Measurements from ENCODE around the gene C16orf92.
A peak's percentile ranks its signal among the peaks of the same experiment; 100 is the strongest.

DNA sequence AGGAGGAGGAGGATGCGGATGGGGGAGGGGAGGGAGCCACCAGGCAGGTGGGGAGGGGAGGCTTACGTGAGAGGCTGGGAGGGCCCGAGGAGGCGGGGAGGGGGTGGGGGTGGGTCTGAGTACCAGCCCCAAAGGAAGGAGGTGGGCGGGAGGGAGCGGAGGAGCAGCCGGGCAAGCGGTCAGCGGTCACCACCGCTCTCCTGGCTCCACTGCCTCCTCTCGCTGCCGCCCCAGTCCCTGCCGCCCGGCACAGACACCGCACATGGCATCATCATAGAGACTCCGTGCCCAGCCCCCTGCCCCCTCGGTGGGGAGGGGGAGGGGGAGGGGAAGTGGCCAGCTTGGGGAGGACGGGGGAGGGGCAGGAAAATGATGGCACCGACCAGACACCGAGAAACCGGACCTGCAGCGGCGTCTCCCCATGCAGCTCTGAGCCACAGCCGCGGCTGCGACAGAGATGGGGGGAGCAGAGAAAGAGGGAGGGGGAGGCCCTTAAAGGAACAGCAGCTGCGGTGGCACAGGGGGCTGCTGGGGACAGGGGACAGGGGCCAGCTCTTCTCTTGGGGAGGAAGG is 7.9 kb downstream of the C16orf92 start, which contains the start of gene TLCD3B:
- TF ChIP-seq, protein P1, sequence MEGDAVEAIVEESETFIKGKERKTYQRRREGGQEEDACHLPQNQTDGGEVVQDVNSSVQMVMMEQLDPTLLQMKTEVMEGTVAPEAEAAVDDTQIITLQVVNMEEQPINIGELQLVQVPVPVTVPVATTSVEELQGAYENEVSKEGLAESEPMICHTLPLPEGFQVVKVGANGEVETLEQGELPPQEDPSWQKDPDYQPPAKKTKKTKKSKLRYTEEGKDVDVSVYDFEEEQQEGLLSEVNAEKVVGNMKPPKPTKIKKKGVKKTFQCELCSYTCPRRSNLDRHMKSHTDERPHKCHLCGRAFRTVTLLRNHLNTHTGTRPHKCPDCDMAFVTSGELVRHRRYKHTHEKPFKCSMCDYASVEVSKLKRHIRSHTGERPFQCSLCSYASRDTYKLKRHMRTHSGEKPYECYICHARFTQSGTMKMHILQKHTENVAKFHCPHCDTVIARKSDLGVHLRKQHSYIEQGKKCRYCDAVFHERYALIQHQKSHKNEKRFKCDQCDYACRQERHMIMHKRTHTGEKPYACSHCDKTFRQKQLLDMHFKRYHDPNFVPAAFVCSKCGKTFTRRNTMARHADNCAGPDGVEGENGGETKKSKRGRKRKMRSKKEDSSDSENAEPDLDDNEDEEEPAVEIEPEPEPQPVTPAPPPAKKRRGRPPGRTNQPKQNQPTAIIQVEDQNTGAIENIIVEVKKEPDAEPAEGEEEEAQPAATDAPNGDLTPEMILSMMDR (conservative IDR thresholded peaks at IDR 0.05; ENCODE audit: low read depth in 2 of 2) = no peak
- TF ChIP-seq POLR2AphosphoS5 (IDR thresholded peaks at IDR 0.05; ENCODE audit: low read depth) (peak; percentile 39; the same call in 1 of the 2 replicates), JUNB (IDR thresholded peaks at IDR 0.05; ENCODE audit: unreplicated experiment) (no peak), EZH2phosphoT487 (IDR thresholded peaks at IDR 0.05; ENCODE audit: unreplicated experiment) (no peak), EZH2 (IDR thresholded peaks at IDR 0.05; ENCODE audit: low read depth, unreplicated experiment) (no peak), ZNF331 (CRISPR knock-in tag; IDR thresholded peaks at IDR 0.05; ENCODE audit: low read depth) (no peak), CREB1 (CRISPR knock-in tag; IDR thresholded peaks at IDR 0.05; ENCODE audit: low read depth) (no peak)
- TF ChIP-seq, protein P2, sequence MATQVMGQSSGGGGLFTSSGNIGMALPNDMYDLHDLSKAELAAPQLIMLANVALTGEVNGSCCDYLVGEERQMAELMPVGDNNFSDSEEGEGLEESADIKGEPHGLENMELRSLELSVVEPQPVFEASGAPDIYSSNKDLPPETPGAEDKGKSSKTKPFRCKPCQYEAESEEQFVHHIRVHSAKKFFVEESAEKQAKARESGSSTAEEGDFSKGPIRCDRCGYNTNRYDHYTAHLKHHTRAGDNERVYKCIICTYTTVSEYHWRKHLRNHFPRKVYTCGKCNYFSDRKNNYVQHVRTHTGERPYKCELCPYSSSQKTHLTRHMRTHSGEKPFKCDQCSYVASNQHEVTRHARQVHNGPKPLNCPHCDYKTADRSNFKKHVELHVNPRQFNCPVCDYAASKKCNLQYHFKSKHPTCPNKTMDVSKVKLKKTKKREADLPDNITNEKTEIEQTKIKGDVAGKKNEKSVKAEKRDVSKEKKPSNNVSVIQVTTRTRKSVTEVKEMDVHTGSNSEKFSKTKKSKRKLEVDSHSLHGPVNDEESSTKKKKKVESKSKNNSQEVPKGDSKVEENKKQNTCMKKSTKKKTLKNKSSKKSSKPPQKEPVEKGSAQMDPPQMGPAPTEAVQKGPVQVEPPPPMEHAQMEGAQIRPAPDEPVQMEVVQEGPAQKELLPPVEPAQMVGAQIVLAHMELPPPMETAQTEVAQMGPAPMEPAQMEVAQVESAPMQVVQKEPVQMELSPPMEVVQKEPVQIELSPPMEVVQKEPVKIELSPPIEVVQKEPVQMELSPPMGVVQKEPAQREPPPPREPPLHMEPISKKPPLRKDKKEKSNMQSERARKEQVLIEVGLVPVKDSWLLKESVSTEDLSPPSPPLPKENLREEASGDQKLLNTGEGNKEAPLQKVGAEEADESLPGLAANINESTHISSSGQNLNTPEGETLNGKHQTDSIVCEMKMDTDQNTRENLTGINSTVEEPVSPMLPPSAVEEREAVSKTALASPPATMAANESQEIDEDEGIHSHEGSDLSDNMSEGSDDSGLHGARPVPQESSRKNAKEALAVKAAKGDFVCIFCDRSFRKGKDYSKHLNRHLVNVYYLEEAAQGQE (IDR thresholded peaks at IDR 0.05; ENCODE audit: unreplicated experiment) = no peak
- TF ChIP-seq, protein P3, sequence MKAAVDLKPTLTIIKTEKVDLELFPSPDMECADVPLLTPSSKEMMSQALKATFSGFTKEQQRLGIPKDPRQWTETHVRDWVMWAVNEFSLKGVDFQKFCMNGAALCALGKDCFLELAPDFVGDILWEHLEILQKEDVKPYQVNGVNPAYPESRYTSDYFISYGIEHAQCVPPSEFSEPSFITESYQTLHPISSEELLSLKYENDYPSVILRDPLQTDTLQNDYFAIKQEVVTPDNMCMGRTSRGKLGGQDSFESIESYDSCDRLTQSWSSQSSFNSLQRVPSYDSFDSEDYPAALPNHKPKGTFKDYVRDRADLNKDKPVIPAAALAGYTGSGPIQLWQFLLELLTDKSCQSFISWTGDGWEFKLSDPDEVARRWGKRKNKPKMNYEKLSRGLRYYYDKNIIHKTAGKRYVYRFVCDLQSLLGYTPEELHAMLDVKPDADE (IDR thresholded peaks at IDR 0.05) = no peak
